Breast epithelium (tissue), 4 donors: ENCODE results near the gene DDAH2. TPM values are rescaled to one million over a fixed set of nuclear protein-coding genes. Genes with fewer than 3 reads are reported as not detected.
A peak's percentile ranks its signal among the peaks of the same experiment; 100 is the strongest.

Experiments used
- DNase-seq, 2 donors: peaks; one replicate each; pipeline ENCODE4 v3.0.0-alpha.2; 2019; ENCODE audit warnings: low spot score in 2 of 2
- H3K27ac ChIP-seq, 2 donors: fragments of 200-600 bp; sonication (generic) in 1 of 2; one replicate each; pipeline ENCODE4 v1.5.1; 2016 to 2019; ENCODE audit warnings: mild to moderate bottlenecking in 1 of 2
- H3K27me3 ChIP-seq, 2 donors: fragments of 200-600 bp; sonication (generic) in 1 of 2; one replicate each; pipeline versions ENCODE4 v1.5.1 to v1.6.0; 2017 to 2019; ENCODE audit warnings: control low read depth in 1 of 2, mild to moderate bottlenecking in 1 of 2
- H3K36me3 ChIP-seq: fragments of 200-600 bp; one replicate; pipeline ENCODE4 v1.5.1; 2019
- H3K4me1 ChIP-seq, 2 donors: fragments of 200-600 bp; sonication (generic); one replicate each; pipeline ENCODE4 v1.5.1; 2016 to 2019; ENCODE audit warnings: control low read depth in 1 of 2
- H3K4me3 ChIP-seq, 3 donors: fragments of 200-600 bp; sonication (generic); 1 replicate in 2 of 3; 2 replicates in 1 of 3; pipeline ENCODE4 v1.5.1; 2016 to 2019; ENCODE audit warnings: mild to moderate bottlenecking in 3 of 3, moderate library complexity in 2 of 3
- H3K9me3 ChIP-seq, 2 donors: fragments of 200-600 bp; sonication (generic) in 1 of 2; one replicate each; pipeline ENCODE4 v1.5.1; 2016 to 2019; ENCODE audit warnings: control low read depth in 1 of 2
- CTCF ChIP-seq, 3 donors: fragments of 450-650 bp; IDR thresholded peaks; one replicate each; pipeline ENCODE4 v1.5.1; 2016 to 2017; ENCODE audit warnings: antibody characterized with exemption in 3 of 3, mild to moderate bottlenecking in 3 of 3, moderate library complexity in 3 of 3
- POLR2A ChIP-seq: fragments of 450-650 bp; IDR thresholded peaks from one replicate; pipeline ENCODE4 v1.6.1; 2016; ENCODE audit warnings: antibody characterized with exemption, mild to moderate bottlenecking, moderate library complexity
- POLR2AphosphoS5 ChIP-seq, 3 donors: sonication (generic); formaldehyde crosslinking; IDR thresholded peaks; one replicate each; pipeline ENCODE4 v1.6.1; 2017; ENCODE audit warnings: antibody characterized with exemption in 3 of 3
- intact Hi-C: fragments of 100-400 bp; cut with DNase I; formaldehyde crosslinking; loops from one replicate; pipeline ENCODE4 v1.15.1; 2023; ENCODE audit warnings: low total_unique reads
- total RNA-seq, 3 donors: library from RNA; depleted of rRNA; stranded (reverse); fragments of >200 nt; gene quantifications; one replicate each; pipeline ENCODE4 v1.1.0, GENCODE V29; 2016

Gene DDAH2
- total RNA-seq, 3 donors from 2014 or later: 100.0 to 212 (median 115) TPM

DNA sequence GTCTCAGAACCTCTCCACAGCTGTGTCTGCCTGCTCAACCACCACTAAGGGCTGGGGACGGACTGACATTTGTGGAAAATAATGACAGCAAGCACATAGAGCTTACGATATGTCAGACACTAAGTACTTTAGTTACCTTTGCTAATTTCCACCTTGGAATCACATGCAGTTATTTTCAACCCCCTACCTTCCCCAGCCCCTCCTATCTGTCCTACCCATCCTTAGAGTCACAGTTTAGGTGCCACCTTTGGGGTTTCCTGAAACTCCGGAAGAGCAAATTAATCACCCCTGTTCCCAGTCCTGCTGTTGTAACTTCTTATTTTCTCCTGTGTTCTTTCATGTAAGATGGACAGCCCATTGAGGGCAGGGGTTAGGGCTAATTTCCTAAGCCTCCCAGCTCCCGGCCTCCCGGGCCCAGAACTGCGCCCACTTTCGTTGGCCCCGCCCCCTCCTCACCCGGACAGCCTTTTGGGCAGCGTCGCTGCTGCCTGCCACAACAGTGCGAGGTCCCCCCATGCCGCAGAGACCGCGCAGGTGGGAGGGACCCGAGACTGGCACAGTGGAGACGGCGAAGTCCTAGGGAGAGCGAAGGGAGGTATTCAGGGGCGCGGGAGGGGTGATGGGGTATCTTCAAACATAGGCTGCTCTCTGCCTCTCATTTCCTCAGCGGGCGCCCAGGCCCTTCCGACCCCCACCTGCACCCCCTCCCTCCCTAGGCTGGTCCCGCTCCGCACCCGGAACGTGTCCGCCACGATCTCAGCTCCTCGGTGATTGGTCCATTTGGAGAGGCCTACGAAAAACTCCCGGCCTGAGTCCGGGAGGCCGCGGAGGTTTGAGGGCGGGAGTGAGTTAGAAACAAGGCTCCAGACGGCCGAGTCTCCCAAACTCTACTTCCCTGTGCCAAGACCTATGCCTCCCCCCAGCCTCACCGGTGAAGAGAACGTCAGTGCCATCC lies 1.1 kb downstream of the DDAH2 start:
- Histone ChIP-seq H3K27me3 (no peaks in the 10 kb centered on the region), H3K4me3 (peak overlapping the region; percentile 82 to 92 (median 88)), H3K27ac (peak overlapping the region; percentile 97 to 98), H3K36me3 (peaks cover 6% of the 10 kb centered on the region), H3K9me3 (no peaks in the 10 kb centered on the region), H3K4me1 (peaks cover 0 to 5% of the 10 kb centered on the region in 2 donors)
- TF ChIP-seq POLR2AphosphoS5 (IDR thresholded peaks at IDR 0.05) (no peak), POLR2A (no peak), CTCF (IDR thresholded peaks at IDR 0.05) (no peak)
- DNase-seq: no peak
- intact Hi-C loops: loop anchor here (5.0 kb wide), 1 partner anchor 104 kb away; no protein-coding TSS in a partner anchor

DNA sequence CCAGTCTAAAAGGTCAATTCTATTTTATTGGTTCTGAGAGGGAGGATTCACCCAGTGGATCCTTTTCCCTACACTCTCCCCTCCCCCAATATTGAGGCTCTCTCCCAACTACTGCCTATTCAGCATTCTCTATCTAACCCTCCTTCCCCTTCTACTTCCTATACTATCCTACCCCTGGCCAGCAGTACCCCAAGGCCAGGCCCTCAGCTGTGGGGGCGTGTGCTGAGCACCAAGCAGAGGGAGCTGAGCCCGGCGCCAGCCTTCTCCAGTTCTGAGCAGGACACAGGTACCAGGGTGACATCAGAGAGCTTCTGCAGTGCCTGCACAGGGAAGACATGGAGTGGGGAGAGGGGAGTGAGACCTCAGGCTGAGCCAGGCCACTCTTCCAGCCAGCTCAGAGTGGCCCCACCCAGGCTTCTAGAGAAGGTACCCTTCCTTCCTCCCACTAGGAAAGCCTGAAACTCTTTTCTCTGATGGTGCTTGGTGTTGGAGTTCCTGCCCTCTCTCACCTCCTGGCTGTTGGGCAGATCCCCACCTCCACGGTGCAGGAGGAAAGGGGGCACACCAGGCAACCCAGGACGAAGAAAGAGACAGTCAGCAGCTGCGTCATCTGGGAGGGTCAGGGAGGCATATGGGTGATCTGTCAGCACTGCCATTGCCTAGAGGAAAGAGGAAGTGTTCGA lies 1.9 kb downstream of the DDAH2 start:
- H3K27ac ChIP-seq: peak overlapping the region; percentile 58 to 97
- no peaks in the 10 kb centered on the region for H3K27me3 ChIP-seq
- H3K4me1 ChIP-seq: peaks cover 0 to 5% of the 10 kb centered on the region in 2 donors
- no peak for TF ChIP-seq POLR2AphosphoS5 (IDR thresholded peaks at IDR 0.05)
- H3K4me3 ChIP-seq: no peak overlapping the region
- no peak for DNase-seq
- intact Hi-C loops: loop anchor here (5.0 kb wide), 1 partner anchor 105 kb away; no protein-coding TSS in a partner anchor
- peaks cover 6% of the 10 kb centered on the region for H3K36me3 ChIP-seq
- no peaks in the 10 kb centered on the region for H3K9me3 ChIP-seq

GRCh38 chr6:31725502-31726350 lies 3.4 kb downstream of the DDAH2 start:
- intact Hi-C loops: loop anchor here (5.0 kb wide), 1 partner anchor 107 kb away; no protein-coding TSS in a partner anchor
- Histone ChIP-seq H3K4me3 (no peak overlapping the region), H3K4me1 (peaks cover 0 to 4% of the 10 kb centered on the region in 2 donors), H3K27me3 (no peaks in the 10 kb centered on the region), H3K9me3 (no peaks in the 10 kb centered on the region), H3K36me3 (peaks cover 6% of the 10 kb centered on the region), H3K27ac (peak overlapping the region in 1 of 2 donors; percentile 12)
- DNase-seq: no peak
- no peak for TF ChIP-seq POLR2AphosphoS5 (IDR thresholded peaks at IDR 0.05)
- no peak for TF ChIP-seq CTCF (IDR thresholded peaks at IDR 0.05)
- no peak for TF ChIP-seq POLR2A

DNA sequence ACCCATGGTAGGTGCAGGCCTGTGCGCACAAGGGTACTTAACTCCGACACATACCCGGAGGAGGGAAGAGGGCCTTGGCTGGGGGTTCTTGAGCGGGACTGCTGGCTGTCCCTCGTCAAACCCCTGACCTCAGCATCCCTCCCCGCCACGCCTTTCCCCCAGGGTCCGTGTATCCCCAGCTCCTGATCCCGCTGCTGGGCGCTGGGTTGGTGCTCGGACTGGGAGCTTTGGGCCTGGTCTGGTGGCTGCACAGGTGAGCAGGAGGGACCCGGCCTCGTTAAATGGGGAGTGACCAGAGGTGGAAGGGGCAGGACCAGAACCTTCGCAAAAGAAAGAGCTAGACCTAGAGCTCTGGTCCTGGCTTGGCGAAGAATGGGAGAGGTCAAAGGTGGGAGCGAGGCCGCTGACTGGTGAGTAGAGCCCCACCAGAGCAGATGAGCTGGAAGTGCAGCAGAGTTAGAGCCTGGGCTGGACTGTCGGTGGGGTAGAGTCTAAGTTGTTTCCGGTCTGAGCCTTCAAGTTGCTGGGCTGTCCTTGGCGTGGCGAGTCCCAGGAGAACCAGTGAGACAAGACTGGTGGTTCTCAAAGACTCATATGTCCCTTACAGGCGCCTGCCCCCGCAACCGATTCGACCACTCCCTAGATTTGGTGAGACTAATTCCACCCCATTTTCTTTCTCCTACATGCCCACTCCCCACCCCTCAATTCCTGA lies 5.0 kb downstream of the DDAH2 start:
- DNase-seq: no peak
- Histone ChIP-seq H3K27ac (no peak overlapping the region), H3K9me3 (no peaks in the 10 kb centered on the region), H3K36me3 (peaks cover 6% of the 10 kb centered on the region), H3K27me3 (no peaks in the 10 kb centered on the region), H3K4me1 (no peaks in the 10 kb centered on the region), H3K4me3 (no peak overlapping the region)
- intact Hi-C loops: no loop called here
- TF ChIP-seq CTCF (IDR thresholded peaks at IDR 0.05) (no peak), POLR2AphosphoS5 (IDR thresholded peaks at IDR 0.05) (no peak), POLR2A (no peak)
